GM21515 (cell line): ENCODE data around the gene PKD2L2.
"Not testable (repeated sequence)": the region's sequence is repeated elsewhere in the genome, so short reads cannot be mapped to it uniquely, and the experiment has no call there.

Source experiments
- ATAC-seq: cut with Tn5 transposase; IDR thresholded peaks from one replicate; pipeline ENCODE4 v1.9.1; 2021; ENCODE audit not compliant: unreplicated experiment

PKD2L2 gene

DNA sequence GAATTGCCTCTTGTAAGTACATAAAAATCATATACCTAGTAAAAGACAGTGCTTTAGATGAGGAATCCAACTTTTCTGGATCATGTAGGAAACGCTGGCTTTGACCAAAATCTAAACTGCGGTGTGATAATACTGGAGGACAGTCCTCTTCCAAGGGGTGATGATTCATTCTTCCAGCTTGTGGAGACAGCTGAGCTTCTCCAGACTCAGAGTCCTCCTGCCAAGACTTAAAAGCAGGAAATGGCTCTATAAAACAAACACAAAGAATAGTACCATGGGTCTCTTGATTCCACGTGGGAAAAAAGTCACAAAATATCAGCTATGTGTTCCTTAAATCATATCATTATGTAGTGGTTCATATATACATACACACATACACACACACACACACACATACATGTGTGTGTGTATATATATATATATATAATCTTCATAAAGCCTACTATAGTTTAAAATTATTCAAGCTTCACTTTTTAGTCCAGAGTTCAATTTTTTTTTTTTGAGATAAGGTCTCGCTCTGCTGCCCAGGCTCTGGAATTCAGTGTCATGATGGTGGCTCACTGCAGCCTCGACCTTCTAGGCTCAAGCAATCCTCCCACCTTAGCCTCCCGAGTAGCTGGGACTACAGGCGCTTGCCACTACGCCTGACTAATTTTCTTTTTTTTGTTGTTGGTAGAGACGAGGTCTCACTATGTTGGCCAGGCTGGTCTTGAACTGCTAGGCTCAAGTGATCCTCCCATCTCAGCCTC lies 65.0 kb downstream of the PKD2L2 start:
- ATAC-seq: no peak

- no peak for ATAC-seq
Measured at GRCh38 chr5:137957948-137958347, 68.7 kb downstream of the PKD2L2 start.

GRCh38 chr5:137959488-137959887 lies 70.2 kb downstream of the PKD2L2 start:
- ATAC-seq: no peak

GRCh38 chr5:137960141-137960540 lies 70.9 kb downstream of the PKD2L2 start:
- no peak for ATAC-seq

DNA sequence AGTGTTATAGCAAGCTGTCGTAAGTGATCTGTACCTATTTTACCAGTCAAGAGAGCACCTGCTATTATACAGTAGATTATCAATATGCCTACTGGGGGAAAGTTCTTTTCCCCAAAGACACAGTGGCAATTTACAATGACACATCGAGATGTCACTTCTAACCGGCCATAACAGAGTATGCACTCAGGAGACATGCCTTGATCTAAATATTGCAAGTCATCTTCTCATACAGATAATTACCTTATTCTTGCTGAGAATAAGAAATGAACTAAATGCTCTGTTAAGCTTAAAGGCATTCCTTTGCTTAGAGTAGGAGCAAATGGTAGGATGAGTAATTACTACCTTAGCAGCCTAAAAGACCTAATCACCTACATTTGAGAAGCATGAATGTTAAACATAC lies 71.6 kb downstream of the PKD2L2 start:
- ATAC-seq: no peak

GRCh38 chr5:137970384-137970783 lies 81.1 kb downstream of the PKD2L2 start:
- ATAC-seq: not testable (repeated sequence)

DNA sequence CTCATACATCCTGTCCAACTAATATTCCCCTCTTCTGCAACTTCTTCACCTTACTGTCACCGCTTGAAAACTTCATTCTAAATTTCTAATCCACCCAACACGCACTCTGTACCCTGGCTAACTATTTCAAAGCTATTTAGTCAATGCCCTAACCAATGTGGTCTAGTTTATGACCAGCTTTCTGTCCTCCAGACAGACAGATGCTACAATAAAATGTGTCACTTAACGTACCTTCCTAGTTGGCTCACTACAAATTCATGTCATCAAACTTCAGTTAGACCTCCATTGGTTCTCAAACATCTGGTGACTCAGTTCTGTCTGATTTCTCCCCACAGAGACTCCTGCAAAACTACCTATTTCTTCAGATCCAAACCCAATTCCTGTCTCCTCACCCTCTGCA lies 86.0 kb downstream of the PKD2L2 start:
- no peak for ATAC-seq

GRCh38 chr5:137989419-137989818 lies 100.2 kb downstream of the PKD2L2 start:
- ATAC-seq: no peak
